GM21825 (cell line): ENCODE measurements around the gene VSTM1.
A peak's percentile ranks its signal among the peaks of the same experiment; 100 is the strongest.
"Not testable (repeated sequence)": the region's sequence is repeated elsewhere in the genome, so short reads cannot be mapped to it uniquely, and the experiment has no call there.

Experiments
- ATAC-seq: cut with Tn5 transposase; IDR thresholded peaks from one replicate; pipeline ENCODE4 v1.9.1; 2021; ENCODE audit warnings: mild to moderate bottlenecking, moderate library complexity; ENCODE audit not compliant: unreplicated experiment

Gene VSTM1, protein sequence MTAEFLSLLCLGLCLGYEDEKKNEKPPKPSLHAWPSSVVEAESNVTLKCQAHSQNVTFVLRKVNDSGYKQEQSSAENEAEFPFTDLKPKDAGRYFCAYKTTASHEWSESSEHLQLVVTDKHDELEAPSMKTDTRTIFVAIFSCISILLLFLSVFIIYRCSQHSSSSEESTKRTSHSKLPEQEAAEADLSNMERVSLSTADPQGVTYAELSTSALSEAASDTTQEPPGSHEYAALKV

GRCh38 chr19:54063350-54064116 is at the start of gene VSTM1:
Gene VSTM1, minus strand, starts transcription at chr19:54063897. Its CDS starts 120 bp downstream, at chr19:54063777.
- ATAC-seq, result no peak

DNA sequence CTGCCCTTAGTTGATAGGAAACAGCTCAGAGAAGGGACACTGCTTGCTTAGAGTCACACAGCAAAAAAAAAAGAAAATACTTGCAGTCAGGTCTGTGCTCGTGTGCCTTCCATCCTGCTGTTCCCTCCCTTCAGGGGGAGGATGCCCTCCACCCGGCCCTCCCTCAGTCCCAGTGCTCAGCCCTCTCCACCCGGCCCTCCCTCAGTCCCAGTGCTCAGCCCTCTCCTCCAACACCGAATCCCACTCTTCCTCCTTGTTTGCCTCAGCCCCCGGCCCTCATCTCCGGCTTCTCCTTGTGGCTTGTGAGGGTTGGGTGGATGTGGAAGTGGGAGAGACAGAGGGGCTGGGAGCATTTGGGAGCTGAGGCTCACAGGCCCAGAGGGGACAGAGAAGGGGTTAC is 46.0 kb upstream of the VSTM1 start:
- no peak for ATAC-seq

DNA sequence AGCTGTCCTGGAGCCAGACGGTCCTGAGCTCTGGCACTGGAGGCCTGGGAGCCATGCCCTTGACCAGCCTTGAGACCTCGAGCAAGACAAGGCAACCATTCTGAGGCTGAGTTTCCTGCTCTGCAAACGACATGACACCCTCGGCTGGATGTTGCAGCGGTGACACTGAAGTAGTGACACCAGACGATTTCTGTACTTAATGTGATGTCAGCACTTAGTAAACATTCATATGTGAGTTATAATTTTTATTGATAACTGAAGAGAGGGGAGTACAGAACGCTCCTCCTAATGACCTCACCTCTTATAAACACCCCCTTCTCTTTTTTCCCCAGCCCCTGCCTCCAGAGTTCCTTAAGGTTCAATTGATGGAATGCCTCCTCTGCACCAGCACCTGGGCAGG is 44.8 kb upstream of the VSTM1 start:
- no peak for ATAC-seq

DNA sequence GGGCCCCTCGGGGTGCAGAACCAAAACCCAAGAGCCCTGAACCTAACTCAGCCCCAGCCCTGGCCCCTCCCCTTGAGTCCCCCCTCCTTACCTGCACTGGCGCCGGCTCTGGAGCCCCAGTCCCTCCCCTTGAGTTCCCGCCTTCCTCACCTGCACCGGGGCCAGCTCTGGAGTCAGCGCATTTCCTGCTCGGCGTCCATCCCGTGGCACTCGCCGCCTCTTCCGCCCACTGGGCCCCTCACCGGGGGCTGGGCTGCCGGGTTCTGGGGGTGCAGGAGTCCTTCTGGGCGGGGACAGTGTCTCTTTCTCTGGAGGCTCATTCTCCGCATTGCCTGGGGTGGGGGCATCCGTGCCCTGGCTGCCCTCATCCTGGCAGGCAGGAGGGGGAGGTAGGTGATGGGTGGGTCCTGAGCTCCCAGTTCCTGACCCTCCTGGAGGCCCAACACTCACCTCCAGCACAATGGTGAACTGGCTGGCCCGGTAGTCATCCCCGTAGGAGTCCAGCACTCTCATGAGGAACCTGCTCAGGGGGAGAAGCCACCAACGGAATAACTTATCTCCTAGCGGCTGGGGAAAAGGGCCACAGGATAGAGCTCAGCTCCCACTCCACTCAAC is 44.3 kb upstream of the VSTM1 start:
- ATAC-seq, result no peak

DNA sequence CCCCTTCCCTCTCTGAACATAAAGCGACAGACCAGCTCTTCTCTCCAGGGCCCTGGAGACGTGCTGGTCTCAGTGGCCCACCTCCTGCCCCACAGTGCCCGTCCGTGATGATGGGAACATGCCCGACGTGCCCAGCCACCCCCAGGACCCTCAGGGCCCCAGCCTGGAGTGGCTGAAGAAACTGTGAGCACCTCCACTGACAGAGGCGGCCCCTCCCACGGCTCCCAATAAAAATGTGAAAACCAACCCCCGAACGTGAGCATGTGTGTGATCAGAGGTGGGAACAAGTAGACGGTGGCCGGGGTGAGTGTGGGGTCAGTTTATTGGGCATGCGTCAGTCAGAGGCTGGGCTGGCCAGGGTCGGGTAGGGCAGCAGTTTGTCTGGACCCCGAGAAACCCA is 43.0 kb upstream of the VSTM1 start:
- ATAC-seq, result no peak

DNA sequence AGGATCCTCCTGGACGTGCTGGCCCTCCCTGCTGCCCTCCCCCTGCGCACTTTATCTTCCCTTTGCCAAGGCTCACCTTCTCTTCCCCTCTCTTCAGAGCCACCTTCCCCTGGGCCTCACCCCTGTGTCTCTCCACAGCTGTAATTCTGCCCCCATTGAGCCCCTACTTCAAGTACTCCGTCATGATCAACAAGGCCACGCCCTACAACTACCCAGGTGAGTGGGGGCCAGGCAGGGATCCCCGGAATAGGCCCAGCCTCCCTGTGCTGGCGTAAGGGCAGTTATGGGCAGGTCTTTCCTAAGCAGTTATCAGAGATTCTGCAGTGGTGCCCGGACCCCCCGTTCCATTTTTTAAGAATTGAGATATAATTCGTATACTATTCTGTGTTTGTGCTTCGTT is 42.1 kb upstream of the VSTM1 start:
- no peak for ATAC-seq

- no peak for ATAC-seq
Measured at GRCh38 chr19:54104998-54105715, 41.5 kb upstream of the VSTM1 start.

DNA sequence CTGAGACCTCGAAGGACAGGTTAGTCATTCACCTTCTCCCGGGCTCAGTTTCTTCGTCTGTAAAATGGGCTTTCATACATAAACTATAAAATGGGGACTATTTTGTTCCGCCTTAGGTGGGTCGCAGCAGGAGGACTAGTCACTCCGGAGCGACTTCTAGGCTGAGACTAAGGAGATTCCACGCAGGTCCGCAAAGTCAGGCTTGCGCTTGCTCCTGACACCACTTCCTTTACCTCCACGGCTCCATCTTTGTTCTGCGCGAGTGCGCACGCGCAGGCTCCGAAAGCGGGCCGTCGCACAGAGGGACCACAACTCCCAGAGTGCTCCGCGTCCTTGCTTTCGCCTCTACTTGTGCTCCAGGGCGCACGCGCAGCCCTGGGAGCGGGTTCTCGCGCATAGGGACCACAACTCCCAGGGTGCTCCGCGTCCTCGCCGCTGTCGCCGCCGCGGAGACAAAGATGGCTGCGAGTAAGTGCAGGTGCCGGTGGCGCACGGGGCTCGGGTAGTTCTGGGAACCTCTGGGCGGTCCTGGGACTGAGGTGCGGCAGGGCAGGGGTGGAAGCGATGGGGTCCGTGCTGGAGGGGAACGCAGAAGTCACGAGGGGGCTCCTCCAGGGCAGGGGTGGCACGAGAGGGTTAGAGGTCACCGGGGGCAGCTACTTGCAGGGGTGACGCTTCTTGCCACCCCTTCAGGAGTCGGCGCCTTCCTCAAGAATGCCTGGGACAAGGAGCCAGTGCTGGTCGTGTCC is 38.9 kb upstream of the VSTM1 start, which contains the start of gene NDUFA3:
NDUFA3 (plus strand) TSS at position 435 of the 749 bp plus-strand sequence; CDS start at position 459, 24 bp downstream.
- peak; percentile 85 for ATAC-seq

GRCh38 chr19:54100561-54100960 is 36.9 kb upstream of the VSTM1 start, which contains the start of gene OSCAR:
Gene OSCAR, minus strand, starts transcription at chr19:54100803. Its CDS starts 11 bp downstream, at chr19:54100792.
- no peak for ATAC-seq

- not testable (repeated sequence) for ATAC-seq
Measured at GRCh38 chr19:54099903-54100255, 36.2 kb upstream of the VSTM1 start.

GRCh38 chr19:54099190-54099902 is 35.6 kb upstream of the VSTM1 start:
- ATAC-seq, result no peak

DNA sequence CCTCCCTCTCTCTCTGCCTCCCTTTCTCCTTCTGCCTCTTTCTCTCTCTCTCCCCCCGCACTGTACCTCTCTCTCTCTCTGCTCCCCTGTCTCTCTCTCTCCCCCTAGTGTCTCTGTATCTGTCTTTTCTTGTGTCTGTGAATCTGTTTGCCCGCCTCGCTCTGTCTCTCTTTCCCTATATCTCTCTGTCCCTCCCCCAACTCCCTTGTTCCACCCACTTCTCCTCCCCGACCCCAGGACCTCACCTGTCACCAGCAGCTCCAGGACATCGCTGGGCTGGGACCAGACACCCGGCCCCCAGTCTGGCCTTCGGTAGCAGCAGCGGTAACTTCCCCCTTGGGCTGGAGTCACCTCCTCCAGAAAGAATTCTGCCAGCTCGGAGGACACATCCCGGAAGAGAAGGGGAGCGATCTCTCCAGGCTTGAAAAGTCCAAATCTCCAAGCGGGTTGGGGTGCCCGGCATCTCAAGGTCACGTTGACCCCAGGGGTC is 33.0 kb upstream of the VSTM1 start:
- ATAC-seq, result no peak

DNA sequence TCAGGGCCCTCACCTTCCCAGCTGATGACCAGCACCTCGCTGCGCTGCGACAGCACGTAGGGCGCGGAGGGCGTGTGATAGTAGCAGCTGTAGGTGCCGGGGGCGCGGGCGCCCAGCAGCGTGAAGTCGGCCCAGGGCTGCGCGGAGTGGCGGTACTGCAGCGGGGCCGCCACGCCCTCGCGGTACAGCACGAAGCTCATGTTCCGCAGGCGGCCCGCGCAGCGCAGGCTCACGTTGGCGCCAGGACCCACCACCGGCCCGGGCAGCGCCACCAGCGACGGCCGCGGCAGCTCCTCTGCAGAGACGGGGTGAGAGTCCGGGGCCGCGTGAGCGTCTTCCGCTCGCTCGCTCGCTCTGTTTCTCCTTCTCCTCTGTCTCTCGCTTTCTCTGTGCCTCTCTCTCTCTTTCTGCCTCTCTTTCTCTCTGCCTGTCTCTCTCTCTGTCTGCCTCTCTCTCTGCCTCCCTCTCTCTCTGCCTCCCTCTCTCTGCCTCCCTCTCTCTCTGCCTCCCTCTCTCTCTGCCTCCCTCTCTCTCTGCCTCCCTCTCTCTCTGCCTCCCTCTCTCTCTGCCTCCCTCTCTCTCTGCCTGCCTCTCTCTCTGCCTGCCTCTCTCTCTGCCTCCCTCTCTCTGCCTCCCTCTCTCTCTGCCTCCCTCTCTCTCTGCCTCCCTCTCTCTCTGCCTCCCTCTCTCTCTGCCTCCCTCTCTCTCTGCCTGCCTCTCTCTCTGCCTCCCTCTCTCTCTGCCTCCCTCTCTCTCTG is 32.3 kb upstream of the VSTM1 start:
- not testable (repeated sequence) for ATAC-seq

GRCh38 chr19:54095136-54095858 is 31.6 kb upstream of the VSTM1 start:
- no peak for ATAC-seq

- ATAC-seq, result no peak
Measured at GRCh38 chr19:54094426-54095000, 30.8 kb upstream of the VSTM1 start.

GRCh38 chr19:54084410-54084809 is 20.7 kb upstream of the VSTM1 start:
- no peak for ATAC-seq

- ATAC-seq, result no peak
Measured at GRCh38 chr19:54081032-54081431, 17.3 kb upstream of the VSTM1 start, which contains the start of gene TARM1. Gene TARM1, minus strand, starts transcription at chr19:54081365. Its CDS starts 25 bp downstream, at chr19:54081340.

DNA sequence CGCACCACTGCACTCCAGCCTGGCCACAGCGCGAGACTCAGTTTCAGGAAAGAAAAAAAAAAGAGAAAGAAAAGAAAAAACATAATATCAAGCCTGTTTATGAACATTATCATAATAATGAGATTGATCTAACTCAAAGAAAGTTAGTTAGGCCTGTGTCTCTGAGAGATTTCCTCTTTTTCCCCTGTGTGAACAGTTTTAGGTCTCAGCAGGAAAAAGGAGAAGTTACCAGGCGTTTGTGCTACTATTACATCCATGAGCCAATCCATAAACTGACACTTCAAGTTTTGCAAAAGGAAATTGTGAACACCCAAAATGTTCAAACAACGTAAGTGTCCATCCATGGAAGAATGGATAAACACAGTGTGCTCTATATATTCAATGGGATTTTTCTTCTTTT is 13.6 kb upstream of the VSTM1 start:
- no peak for ATAC-seq
